GM23338 (cell line): ENCODE results near the gene VSX1. TPM values are rescaled to one million over a fixed set of nuclear protein-coding genes. Genes with fewer than 3 reads are reported as not detected.

Experiments used
- ATAC-seq: fragments of 200-7000 bp; cut with Tn5 transposase; 3 replicates; pipeline ENCODE4 v1.9.1; 2020
- DNase-seq: peaks from one replicate; pipeline ENCODE4 v3.0.0-alpha.2; 2015; ENCODE audit warnings: low spot score
- H2AFZ ChIP-seq: fragments of 200-600 bp; sonication (generic); 2 replicates; pipeline ENCODE4 v1.8.0; 2016; ENCODE audit warnings: antibody characterized with exemption, mild to moderate bottlenecking, moderate library complexity
- H3F3A ChIP-seq: fragments of 200-600 bp; sonication (generic); replicated peaks from 2 replicates; pipeline ENCODE4 v1.8.0; 2017; ENCODE audit warnings: antibody characterized with exemption, mixed run types, low read depth
- H3K27ac ChIP-seq: fragments of 200-600 bp; sonication (generic); 2 replicates; pipeline ENCODE4 v1.6.1; 2016; ENCODE audit warnings: low read depth
- H3K27me3 ChIP-seq: fragments of 200-600 bp; sonication (generic); 2 replicates; pipeline ENCODE4 v1.8.0; 2016; ENCODE audit warnings: mild to moderate bottlenecking, mixed run types, moderate library complexity; ENCODE audit not compliant: insufficient read depth
- H3K36me3 ChIP-seq: fragments of 200-600 bp; sonication (generic); 2 replicates; pipeline ENCODE4 v1.8.0; 2016; ENCODE audit warnings: mild to moderate bottlenecking; ENCODE audit not compliant: insufficient read depth
- H3K4me1 ChIP-seq: fragments of 200-600 bp; sonication (generic); 2 replicates; pipeline ENCODE4 v1.8.0; 2016; ENCODE audit warnings: mild to moderate bottlenecking, moderate library complexity; ENCODE audit not compliant: insufficient read depth
- H3K4me2 ChIP-seq: fragments of 200-600 bp; sonication (generic); 2 replicates; pipeline ENCODE4 v1.7.1; 2017; ENCODE audit warnings: mixed run types
- H3K4me3 ChIP-seq: fragments of 200-600 bp; sonication (generic); 2 replicates; pipeline ENCODE4 v1.6.1; 2016; ENCODE audit warnings: mixed run types
- H3K79me2 ChIP-seq: fragments of 200-600 bp; sonication (generic); replicated peaks from 2 replicates; pipeline ENCODE4 v1.8.0; 2017; ENCODE audit warnings: mild to moderate bottlenecking; ENCODE audit not compliant: insufficient read depth
- H3K9me2 ChIP-seq: fragments of 200-600 bp; sonication (generic); 2 replicates; pipeline ENCODE4 v1.8.0; 2017; ENCODE audit not compliant: insufficient read depth
- H4K20me1 ChIP-seq: fragments of 200-600 bp; sonication (generic); replicated peaks from 2 replicates; pipeline ENCODE4 v1.8.0; 2017; ENCODE audit warnings: mild to moderate bottlenecking; ENCODE audit not compliant: insufficient read depth
- H3K27ac Mint-ChIP-seq: 2 replicates; pipeline ENCODE4 v1.8.0; 2020; ENCODE audit warnings: inconsistent platforms, mild to moderate bottlenecking, moderate library complexity, mixed read lengths
- H3K27me3 Mint-ChIP-seq: 3 replicates; pipeline ENCODE4 v1.8.0; 2022; ENCODE audit warnings: low read depth, mild to moderate bottlenecking, moderate library complexity, mixed read lengths, inconsistent platforms; ENCODE audit not compliant: insufficient read depth, poor library complexity
- H3K36me3 Mint-ChIP-seq: 3 replicates; pipeline ENCODE4 v1.8.0; 2021; ENCODE audit warnings: low read depth, mild to moderate bottlenecking, inconsistent platforms, moderate library complexity, mixed read lengths
- H3K4me1 Mint-ChIP-seq: 3 replicates; pipeline ENCODE4 v1.8.0; 2020; ENCODE audit warnings: mild to moderate bottlenecking, inconsistent platforms, mixed read lengths
- H3K4me3 Mint-ChIP-seq: 3 replicates; pipeline ENCODE4 v1.8.0; 2021; ENCODE audit warnings: moderate library complexity, mild to moderate bottlenecking, inconsistent platforms, mixed read lengths
- H3K9me3 Mint-ChIP-seq: 3 replicates; pipeline ENCODE4 v1.8.0; 2020; ENCODE audit warnings: moderate library complexity, mild to moderate bottlenecking, inconsistent platforms, mixed read lengths
- ETS1 ChIP-seq: IDR thresholded peaks from 2 replicates; pipeline ENCODE4 v1.6.1; 2016; ENCODE audit warnings: antibody characterized with exemption
- EZH2 ChIP-seq: fragments of 200-600 bp; sonication (generic); IDR thresholded peaks from one replicate; pipeline ENCODE4 v1.8.0; 2017; ENCODE audit warnings: antibody characterized with exemption, mild to moderate bottlenecking, low read depth; ENCODE audit not compliant: unreplicated experiment
- EZH2phosphoT487 ChIP-seq: fragments of 200-600 bp; sonication (generic); IDR thresholded peaks from one replicate; pipeline ENCODE4 v1.8.1; 2018; ENCODE audit warnings: antibody characterized with exemption; ENCODE audit not compliant: unreplicated experiment
- NANOG ChIP-seq: IDR thresholded peaks from 2 replicates; pipeline ENCODE4 v1.6.1; 2016; ENCODE audit warnings: antibody characterized with exemption, borderline replicate concordance
- ZNF114 ChIP-seq: fragments of 250-450 bp; sonication (Bioruptor Pico); IDR thresholded peaks from 2 replicates; pipeline ENCODE4 v1.5.0; 2020; ENCODE audit warnings: mild to moderate bottlenecking, moderate library complexity
- ZNF462 ChIP-seq: fragments of 250-450 bp; sonication (Bioruptor Pico); IDR thresholded peaks from 2 replicates; pipeline ENCODE4 v1.5.0; 2020; ENCODE audit warnings: mild to moderate bottlenecking, moderate library complexity
- polyA plus RNA-seq: library from polyadenylated mRNA; unstranded; fragments of >200 nt; fragmentation: Nextera tagmentation; extraction: Ambion mirVana; gene quantifications from 2 replicates; pipeline ENCODE4 v1.2.1, GENCODE V29; 2016
- total RNA-seq: library from RNA; depleted of rRNA; stranded (reverse); fragments of >200 nt; shearing (Covaris generic); gene quantifications from 2 replicates; pipeline ENCODE4 v1.2.3, GENCODE V29; 2014

Gene VSX1
- total and polyA plus RNA-seq, 2 experiments from 2014 or later = 0.73 TPM; not detected in 1

- Mint-ChIP-seq H3K4me3 (no peak overlapping the region), H3K9me3 (no peaks in the 10 kb centered on the region), H3K27me3 (peaks cover 3% of the 10 kb centered on the region), H3K4me1 (peaks cover 7% of the 10 kb centered on the region; the same call in 1 of the 3 replicates), H3K36me3 (no peaks in the 10 kb centered on the region), H3K27ac (no peak overlapping the region)
- DNase-seq (no peak), ATAC-seq (no peak)
- no peaks in the 10 kb centered on the region for H4K20me1 ChIP-seq
- TF ChIP-seq EZH2 (no peak), EZH2phosphoT487 (no peak), ETS1 (no peak), ZNF462 (CRISPR knock-in tag) (no peak), ZNF114 (CRISPR knock-in tag) (no peak), NANOG (no peak)
- H3K4me1 ChIP-seq = peaks cover 5% of the 10 kb centered on the region; the same call in 1 of the 2 replicates
- H3F3A ChIP-seq = no peaks in the 10 kb centered on the region
- no peaks in the 10 kb centered on the region for H3K79me2 ChIP-seq
- no peaks in the 10 kb centered on the region for H3K27me3 ChIP-seq
- H2AFZ ChIP-seq = no peak overlapping the region
- no peak overlapping the region for H3K4me2 ChIP-seq
- no peaks in the 10 kb centered on the region for H3K36me3 ChIP-seq
- H3K4me3 ChIP-seq = no peak overlapping the region
- no peak overlapping the region for H3K27ac ChIP-seq
- H3K9me2 ChIP-seq = no peaks in the 10 kb centered on the region
Measured at GRCh38 chr20:25118529-25118928, 36.6 kb upstream of the VSX1 start.
